Right atrium auricular region (tissue), 2 donors: Measurements from ENCODE around the gene CACNA2D1. TPM values are rescaled to one million over a fixed set of nuclear protein-coding genes. Genes with fewer than 3 reads are reported as not detected.

ENCODE experiments used
- DNase-seq: peaks from one replicate; pipeline ENCODE4 v3.0.0-alpha.2; 2019; ENCODE audit warnings: low spot score
- H3K27ac ChIP-seq, 2 donors: fragments of 200-600 bp; sonication (generic); 1 replicate in 1 of 2; 2 replicates in 1 of 2; pipeline ENCODE4 v1.5.1; 2016 to 2019
- H3K27me3 ChIP-seq, 2 donors: fragments of 200-600 bp; sonication (generic); one replicate each; pipeline versions ENCODE4 v1.5.1 to v1.6.0; 2017 to 2019
- H3K36me3 ChIP-seq: fragments of 200-600 bp; sonication (generic); one replicate; pipeline ENCODE4 v1.5.1; 2016
- H3K4me1 ChIP-seq, 2 donors: fragments of 200-600 bp; sonication (generic); one replicate each; pipeline versions ENCODE4 v1.5.1 to v1.6.0; 2017 to 2019
- H3K4me3 ChIP-seq, 2 donors: fragments of 200-600 bp; sonication (generic); 1 replicate in 1 of 2; 2 replicates in 1 of 2; pipeline ENCODE4 v1.5.1; 2017 to 2019; ENCODE audit warnings: mild to moderate bottlenecking in 1 of 2, moderate library complexity in 1 of 2
- H3K9me3 ChIP-seq, 2 donors: fragments of 200-600 bp; sonication (generic); one replicate each; pipeline ENCODE4 v1.5.1; 2019
- total RNA-seq, 2 donors: library from RNA; depleted of rRNA; stranded (reverse); fragments of >200 nt; gene quantifications; one replicate each; pipeline ENCODE4 v1.1.0, GENCODE V29; 2016
- TF ChIP-seq, protein P1 (sequence below), 2 donors: fragments of 200-600 bp; sonication (generic); IDR thresholded peaks; one replicate each; pipeline ENCODE4 v1.5.1; 2019; ENCODE audit warnings: antibody characterized with exemption in 2 of 2

Gene CACNA2D1
- total RNA-seq, 2 donors from 2014 or later: 31.5 to 54.5 TPM

DNA sequence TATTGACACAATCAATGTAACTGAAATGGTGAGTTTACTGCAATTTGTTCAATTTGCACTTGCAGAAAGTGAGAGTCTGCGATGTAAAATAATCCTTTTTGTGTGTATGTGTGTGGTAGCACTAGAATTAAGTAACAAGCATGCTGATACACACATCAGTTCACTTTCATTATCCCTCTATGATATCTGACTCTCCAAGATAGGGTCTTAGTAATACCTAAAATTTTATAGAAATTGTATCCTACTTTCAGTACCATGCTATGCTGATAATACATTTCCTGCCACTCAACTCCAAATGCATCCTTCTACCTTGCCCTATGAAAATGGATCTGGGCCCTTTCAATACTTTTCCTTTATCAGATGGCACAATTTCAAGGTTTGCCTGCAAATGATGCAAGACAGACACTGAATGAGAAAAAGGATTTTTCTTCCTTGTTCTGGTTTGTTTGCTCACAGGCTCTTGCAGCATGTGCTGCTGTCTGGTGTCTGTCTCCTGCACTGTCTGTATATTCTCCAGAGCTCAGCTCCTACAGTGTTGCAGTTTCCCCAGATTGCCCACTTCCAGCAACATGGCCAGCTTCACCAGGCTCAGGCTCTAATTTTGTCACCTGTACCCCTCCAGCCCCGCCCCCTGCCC is 375.8 kb downstream of the CACNA2D1 start:
- H3K9me3 ChIP-seq: no peaks in the 10 kb centered on the region
- DNase-seq: no peak
- H3K4me3 ChIP-seq: no peak overlapping the region
- no peaks in the 10 kb centered on the region for H3K4me1 ChIP-seq
- no peaks in the 10 kb centered on the region for H3K36me3 ChIP-seq
- no peaks in the 10 kb centered on the region for H3K27me3 ChIP-seq
- no peak overlapping the region for H3K27ac ChIP-seq
- TF ChIP-seq, protein P1, sequence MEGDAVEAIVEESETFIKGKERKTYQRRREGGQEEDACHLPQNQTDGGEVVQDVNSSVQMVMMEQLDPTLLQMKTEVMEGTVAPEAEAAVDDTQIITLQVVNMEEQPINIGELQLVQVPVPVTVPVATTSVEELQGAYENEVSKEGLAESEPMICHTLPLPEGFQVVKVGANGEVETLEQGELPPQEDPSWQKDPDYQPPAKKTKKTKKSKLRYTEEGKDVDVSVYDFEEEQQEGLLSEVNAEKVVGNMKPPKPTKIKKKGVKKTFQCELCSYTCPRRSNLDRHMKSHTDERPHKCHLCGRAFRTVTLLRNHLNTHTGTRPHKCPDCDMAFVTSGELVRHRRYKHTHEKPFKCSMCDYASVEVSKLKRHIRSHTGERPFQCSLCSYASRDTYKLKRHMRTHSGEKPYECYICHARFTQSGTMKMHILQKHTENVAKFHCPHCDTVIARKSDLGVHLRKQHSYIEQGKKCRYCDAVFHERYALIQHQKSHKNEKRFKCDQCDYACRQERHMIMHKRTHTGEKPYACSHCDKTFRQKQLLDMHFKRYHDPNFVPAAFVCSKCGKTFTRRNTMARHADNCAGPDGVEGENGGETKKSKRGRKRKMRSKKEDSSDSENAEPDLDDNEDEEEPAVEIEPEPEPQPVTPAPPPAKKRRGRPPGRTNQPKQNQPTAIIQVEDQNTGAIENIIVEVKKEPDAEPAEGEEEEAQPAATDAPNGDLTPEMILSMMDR (IDR thresholded peaks at IDR 0.05): no peak

GRCh38 chr7:82057476-82057875 is 386.1 kb downstream of the CACNA2D1 start:
- DNase-seq: no peak
- Histone ChIP-seq H3K27me3 (no peaks in the 10 kb centered on the region), H3K4me3 (no peak overlapping the region), H3K9me3 (no peaks in the 10 kb centered on the region), H3K36me3 (no peaks in the 10 kb centered on the region), H3K4me1 (no peaks in the 10 kb centered on the region), H3K27ac (no peak overlapping the region)
- TF ChIP-seq, protein P1 (IDR thresholded peaks at IDR 0.05): no peak

- Histone ChIP-seq H3K9me3 (no peaks in the 10 kb centered on the region), H3K4me3 (no peak overlapping the region), H3K4me1 (no peaks in the 10 kb centered on the region), H3K27ac (no peak overlapping the region), H3K36me3 (no peaks in the 10 kb centered on the region), H3K27me3 (no peaks in the 10 kb centered on the region)
- DNase-seq: no peak
- TF ChIP-seq, protein P1 (IDR thresholded peaks at IDR 0.05): no peak
These were observed 387.3 kb downstream of the CACNA2D1 start for GRCh38 chr7:82056282-82056681.

DNA sequence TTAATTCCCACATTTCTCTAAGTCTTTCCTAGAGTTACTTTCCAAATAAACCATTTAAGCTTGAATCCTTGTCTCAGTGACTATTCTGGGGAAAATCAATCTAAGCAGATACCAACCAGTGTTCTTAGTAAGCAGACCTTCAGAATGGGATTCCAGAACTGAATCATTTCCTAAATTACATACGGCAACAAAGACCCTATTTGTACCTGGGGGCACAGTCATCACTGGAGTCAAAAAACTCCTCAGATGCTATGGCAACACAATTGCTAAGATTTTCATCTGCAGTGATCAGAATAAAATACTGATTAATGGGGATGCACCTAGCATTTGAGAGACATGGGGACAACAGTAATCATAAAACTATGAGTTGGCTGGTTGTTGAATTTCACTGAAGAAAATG is 389.0 kb downstream of the CACNA2D1 start:
- Histone ChIP-seq H3K36me3 (no peaks in the 10 kb centered on the region), H3K4me1 (peaks cover 0 to 16% of the 10 kb centered on the region in 2 donors), H3K27me3 (no peaks in the 10 kb centered on the region), H3K27ac (no peak overlapping the region), H3K4me3 (no peak overlapping the region), H3K9me3 (no peaks in the 10 kb centered on the region)
- TF ChIP-seq, protein P1 (IDR thresholded peaks at IDR 0.05): no peak
- DNase-seq: no peak

DNA sequence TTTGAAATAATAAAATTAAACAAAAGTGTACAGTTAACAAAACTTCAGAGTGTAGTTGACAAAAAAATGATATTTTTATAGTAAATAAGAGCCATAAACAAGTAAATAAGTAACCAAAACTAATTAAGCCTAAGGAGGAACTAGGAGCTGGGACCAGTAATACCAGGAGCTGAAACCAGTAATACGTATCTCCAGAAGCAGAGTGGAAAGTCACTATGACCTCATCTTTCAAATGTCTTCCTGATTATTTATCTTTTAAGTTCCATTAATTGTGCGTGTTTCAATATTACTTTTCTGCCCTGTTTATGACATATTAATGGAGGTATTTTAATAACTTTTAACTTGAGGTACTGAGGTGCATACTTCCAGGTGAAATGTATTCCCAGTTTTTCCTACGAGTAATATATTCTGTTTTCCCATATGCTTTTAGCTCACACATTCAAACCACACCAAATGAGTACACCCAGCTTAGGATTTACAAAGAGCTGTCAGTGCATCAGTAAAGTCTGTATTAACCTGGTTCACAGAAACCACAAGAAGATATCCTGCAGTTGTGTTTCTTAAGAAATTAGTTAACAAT is 390.0 kb downstream of the CACNA2D1 start:
- TF ChIP-seq, protein P1 (IDR thresholded peaks at IDR 0.05): no peak
- H3K4me1 ChIP-seq: peaks cover 0 to 18% of the 10 kb centered on the region in 2 donors
- DNase-seq: no peak
- H3K4me3 ChIP-seq: no peak overlapping the region
- H3K36me3 ChIP-seq: no peaks in the 10 kb centered on the region
- H3K27me3 ChIP-seq: no peaks in the 10 kb centered on the region
- no peaks in the 10 kb centered on the region for H3K9me3 ChIP-seq
- H3K27ac ChIP-seq: no peak overlapping the region

GRCh38 chr7:82051601-82052000 is 392.0 kb downstream of the CACNA2D1 start:
- TF ChIP-seq, protein P1 (IDR thresholded peaks at IDR 0.05): no peak
- DNase-seq: no peak
- H3K36me3 ChIP-seq: no peaks in the 10 kb centered on the region
- H3K9me3 ChIP-seq: no peaks in the 10 kb centered on the region
- peaks cover 0 to 18% of the 10 kb centered on the region in 2 donors for H3K4me1 ChIP-seq
- H3K4me3 ChIP-seq: no peak overlapping the region
- H3K27ac ChIP-seq: no peak overlapping the region
- no peaks in the 10 kb centered on the region for H3K27me3 ChIP-seq
